DMS153 (cell line): ENCODE measurements around the gene SYTL3.
A peak's percentile ranks its signal among the peaks of the same experiment; 100 is the strongest.

Experiments
- DNase-seq: peaks from one replicate; lab custom pipeline; 2025; lab: John Stamatoyannopoulos, UW

Gene SYTL3

DNA sequence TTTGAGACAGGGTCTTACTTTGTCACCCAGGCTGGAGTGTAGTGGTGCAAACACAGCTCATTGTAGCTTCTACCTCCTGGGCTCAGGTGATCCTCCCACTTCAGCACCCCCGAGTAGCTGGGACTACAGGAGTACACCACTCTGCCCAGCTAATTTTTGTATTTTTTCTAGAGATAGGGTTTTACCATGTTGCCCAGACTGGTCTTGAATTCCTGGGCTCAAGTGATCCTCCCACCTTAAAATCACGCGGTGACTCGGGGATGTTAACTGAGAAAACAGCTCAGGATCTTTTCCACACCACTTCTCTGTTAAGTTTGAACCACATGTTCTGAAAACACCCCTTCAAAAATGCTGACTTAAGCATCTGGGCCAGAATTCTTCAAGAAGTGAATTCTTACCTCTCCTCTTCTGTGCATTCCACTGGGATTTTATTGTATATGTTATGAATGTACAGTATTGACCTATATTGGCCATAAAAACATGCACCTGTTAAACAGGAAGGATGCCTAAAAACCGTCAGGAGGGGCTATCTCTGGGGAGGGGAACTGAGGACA lies 72.4 kb downstream of the SYTL3 start:
- no peak for DNase-seq

- DNase-seq = no peak
Observed at GRCh38 chr6:158725704-158726103, 75.8 kb downstream of the SYTL3 start.

- DNase-seq = no peak
Observed at GRCh38 chr6:158729906-158730540, 80.2 kb downstream of the SYTL3 start.

GRCh38 chr6:158730541-158730907 lies 80.7 kb downstream of the SYTL3 start:
- DNase-seq = no peak

DNA sequence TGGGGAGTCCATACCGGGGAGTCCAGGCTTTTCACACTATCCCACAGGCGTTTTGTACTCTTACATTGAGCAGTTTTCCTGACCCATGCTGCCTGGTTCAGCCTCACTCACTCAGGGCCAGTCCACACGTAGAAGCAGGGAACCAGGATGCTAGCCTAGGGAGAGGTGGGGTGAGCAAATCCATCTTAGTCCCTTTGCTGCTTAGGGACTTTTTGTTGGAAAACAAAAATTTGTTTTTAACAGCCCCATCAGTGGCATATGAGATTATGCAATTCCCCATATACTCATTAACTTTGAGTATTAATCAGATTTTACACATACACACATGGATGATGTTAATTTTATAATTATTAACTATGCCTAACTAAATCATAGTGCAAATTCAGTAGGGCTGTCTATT lies 85.2 kb downstream of the SYTL3 start:
- DNase-seq = no peak

- DNase-seq = no peak
Observed at GRCh38 chr6:158737082-158737709, 87.3 kb downstream of the SYTL3 start.

DNA sequence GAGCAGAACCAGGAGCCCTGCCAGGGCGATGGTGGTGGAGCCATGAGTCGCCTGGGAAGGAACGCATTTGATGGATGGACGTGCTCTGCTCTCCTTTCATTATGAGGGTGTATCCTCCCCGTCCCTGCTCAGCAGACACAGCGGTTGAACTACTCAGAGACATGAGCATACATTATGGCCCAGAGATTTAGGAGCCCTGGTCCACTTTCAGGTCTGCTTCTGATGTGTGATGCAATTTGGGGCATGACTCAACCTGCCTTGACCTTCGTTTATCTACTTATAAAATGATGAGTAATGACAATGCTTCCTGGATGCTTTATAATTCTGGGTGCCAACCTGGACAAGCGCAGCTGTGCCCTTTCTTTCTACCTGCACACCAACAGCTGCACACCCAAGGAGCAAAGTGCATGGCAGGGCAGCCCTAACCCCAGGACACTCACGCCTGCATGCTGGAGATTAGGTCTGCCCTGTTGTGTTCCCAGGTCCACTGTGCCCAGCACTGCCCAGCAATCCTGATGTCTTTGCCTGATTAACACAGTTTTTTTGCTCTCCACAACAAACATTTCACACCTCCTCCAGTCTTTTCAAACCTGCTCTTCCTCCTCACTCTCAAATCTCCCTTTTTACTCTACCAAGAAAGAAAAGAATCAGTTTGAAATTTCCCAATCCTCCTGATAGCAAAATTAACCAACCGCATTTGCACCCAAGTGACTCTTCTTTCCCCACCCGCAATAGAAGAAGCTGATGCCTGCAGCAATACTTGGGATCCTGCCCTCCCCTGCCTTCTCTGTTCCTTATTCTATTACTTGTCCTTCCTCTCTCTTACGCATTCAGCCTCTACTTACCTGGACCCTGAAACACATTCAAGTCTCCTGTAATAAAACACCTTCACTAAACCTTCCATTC lies 88.1 kb downstream of the SYTL3 start:
- DNase-seq = peak; percentile 37

DNA sequence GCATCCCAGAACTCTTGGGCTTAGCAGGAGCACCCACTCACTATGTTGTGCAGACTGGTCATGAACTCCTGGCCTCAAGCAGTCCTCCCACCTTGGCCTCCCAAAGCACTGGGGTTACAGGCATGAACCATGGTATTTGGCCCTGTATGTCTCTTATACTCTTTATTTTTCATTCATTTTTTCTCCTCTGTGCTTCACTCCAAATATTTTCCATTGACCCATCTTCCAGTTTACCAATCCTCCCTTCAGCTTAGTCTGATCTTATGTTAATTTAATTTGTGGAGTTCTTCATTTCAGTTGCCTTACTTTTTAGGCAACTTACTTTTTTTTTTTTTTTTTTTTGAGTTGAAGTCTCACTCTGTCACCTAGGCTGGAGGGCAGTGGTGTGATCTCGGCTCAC lies 89.8 kb downstream of the SYTL3 start:
- DNase-seq = no peak

GRCh38 chr6:158743033-158743651 lies 93.3 kb downstream of the SYTL3 start:
- DNase-seq = no peak

DNA sequence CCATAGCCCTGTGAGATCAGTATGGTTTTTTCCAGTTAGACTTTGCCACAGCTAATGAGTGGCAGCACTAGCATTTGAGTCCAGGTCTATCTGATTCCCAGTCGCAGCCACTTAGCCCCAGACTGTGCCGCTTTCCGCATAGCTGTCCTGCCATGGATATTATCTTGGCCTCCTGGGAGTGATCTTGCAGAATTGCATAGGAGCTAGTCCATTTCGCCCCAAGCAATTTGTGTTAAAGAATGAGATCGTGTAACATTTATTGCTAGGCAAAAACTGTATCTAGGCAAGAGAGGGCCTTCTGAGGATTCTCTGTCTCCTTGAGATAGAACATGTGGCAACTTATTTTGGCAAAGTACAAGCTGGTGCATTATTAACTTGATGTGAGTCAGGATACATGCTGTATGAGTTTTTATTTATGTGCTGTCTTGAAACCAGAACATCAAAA lies 95.2 kb downstream of the SYTL3 start:
- DNase-seq = no peak

DNA sequence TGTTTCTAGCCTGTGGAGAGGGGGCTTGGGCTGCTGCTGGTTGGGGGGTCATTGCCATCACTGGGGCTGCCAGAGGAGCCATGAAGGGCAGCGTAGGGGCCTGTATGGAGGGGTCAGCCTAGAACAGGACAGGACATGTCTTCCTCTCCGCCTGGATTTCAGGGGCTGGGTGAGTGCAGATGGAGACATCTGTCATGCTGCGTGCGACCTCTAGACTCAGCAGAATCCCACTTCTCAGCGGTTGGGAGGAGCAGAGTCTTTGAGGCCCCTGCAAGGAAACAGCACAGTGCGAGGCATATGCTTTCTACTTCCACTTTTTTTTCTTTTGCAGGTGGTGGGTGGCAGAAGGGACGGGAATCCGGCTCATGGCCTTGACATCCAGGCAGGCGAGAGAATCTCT lies 101.4 kb downstream of the SYTL3 start:
- no peak for DNase-seq

DNA sequence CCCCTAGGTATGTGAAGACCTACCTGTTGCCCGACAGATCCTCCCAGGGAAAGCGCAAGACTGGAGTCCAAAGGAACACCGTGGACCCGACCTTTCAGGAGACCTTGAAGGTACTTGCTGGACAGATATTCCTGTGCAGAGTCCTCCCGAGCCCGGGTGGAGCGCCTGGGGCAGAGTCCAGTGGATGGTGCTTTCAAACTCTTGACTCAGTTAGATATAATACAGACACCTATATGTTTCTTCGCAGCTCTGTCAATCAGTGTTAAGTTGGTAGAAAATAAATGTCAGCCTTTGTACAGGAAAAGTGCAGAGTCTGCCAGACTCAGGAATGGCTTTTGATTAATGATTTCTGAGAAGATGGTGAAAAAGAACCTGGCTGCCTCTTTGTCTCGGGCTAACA lies 102.1 kb downstream of the SYTL3 start:
- no peak for DNase-seq

- peak; percentile 63 for DNase-seq
Observed at GRCh38 chr6:158752613-158753012, 102.8 kb downstream of the SYTL3 start.

GRCh38 chr6:158753811-158754210 lies 104.0 kb downstream of the SYTL3 start:
- DNase-seq = no peak

DNA sequence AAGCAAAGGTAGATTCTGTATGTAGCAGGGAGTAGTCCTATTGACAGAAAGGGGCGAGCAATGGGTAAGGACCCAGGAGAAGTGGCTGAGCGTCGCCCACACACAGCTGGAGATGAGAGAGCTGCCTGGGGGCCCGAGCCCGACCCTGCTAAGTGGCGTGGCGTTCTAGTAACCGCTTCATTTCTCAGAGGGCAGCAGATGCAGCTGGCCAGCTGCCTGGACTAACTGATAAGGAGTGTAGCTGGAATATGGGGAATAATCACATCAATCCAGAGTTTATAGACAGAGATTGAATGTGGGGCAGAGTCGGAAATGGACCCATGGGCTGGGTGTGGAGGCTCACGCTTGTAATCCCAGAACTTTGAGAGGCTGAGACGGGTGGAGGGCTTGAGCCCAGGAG lies 104.9 kb downstream of the SYTL3 start:
- DNase-seq = peak; percentile 10

GRCh38 chr6:158755636-158756035 lies 105.8 kb downstream of the SYTL3 start:
- DNase-seq = no peak

GRCh38 chr6:158756126-158756525 lies 106.3 kb downstream of the SYTL3 start:
- no peak for DNase-seq

DNA sequence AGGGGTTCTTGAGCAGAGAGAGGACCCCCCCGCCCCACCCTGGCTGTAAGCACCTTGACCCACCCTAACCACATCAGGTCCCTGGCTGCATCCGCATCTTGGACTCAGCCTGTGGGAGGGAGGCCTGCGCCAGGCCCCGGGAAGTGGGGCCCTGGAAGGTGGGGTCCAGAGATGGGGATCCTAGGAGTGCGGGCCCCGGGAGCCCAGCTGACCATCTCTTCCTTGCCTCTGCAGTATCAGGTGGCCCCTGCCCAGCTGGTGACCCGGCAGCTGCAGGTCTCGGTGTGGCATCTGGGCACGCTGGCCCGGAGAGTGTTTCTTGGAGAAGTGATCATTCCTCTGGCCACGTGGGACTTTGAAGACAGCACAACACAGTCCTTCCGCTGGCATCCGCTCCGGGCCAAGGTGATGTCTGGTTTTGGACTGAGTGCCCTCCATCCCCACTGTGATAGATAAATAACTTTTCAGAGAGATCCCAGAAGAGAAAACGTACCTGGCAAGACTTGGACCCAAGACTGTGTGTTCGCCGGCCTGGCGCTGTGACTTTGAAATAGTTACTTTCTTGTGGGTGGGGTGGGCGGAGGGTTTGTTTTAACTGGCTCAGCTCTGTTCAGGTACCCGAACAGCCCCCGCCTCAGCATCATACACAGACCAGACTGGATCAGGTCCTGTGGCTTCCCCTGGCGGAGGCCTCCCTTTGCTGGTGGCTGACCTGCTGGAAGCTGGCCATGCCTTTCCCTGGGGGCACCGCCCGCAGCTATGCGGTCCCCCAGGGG lies 107.3 kb downstream of the SYTL3 start:
- no peak for DNase-seq

DNA sequence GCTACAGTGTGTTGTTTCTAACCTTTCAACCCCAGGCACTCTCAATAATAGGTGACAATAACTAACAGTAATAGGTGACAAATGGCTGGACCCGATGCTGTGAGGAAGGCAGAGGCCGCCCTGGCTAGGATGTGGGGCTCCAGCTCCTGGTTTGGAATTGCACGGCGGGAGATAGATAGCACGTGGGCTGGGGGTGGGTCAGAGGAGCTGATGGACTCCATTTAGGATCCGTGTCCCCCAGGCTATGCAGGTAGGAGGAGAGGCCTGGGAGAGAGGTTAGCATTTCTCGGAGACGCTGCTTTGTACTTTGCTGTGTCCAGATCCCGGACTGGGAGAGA lies 107.9 kb downstream of the SYTL3 start:
- DNase-seq = no peak

DNA sequence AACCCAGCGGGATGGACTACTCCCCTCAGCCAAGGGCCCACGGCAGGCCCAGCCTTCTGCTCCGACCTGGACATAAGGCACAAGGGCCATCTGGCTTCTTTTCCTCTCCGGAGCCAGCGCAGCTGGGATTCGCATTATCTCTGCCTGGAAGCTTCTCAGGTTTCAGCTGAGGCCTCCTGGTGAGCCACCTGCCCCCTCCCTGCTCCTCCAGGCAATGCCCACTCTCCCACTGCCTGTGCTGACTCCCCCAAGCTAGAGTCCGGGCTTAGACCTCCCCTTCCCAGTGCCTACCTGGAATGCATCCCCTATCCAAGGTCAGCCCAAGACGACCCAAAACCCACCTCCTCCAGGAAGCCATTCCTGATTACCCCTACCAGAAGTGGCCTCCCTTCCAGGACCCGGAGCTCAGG lies 108.6 kb downstream of the SYTL3 start:
- peak; percentile 83 for DNase-seq

DNA sequence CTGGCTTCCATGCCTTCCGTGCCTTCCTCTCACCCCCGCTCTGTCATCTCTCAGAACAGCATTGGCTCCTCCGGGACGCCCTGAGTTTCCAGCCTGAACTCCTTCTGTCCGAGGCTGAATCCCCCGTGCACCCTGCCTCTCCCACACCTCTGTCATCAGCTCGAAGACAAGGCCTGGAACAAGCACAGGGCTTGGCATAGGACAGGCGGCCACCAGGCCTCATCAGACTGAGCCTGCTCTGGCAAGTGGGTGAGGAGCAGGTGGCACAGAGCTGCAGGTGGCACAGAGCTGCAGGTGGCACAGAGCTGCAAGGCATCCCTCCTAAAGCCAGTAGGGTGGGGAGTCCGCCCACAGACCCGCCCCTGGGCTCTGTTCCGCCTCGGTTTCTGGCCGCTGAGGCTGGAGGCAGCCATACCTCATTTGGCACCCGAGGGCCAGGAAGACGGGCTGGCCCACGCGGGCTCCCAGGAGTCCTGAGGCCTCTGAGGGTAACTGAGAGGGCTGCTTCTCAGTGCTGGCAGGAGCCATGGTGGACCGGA lies 109.2 kb downstream of the SYTL3 start:
- DNase-seq = peak; percentile 49
